GM23338 (cell line): Measurements from ENCODE around the gene DYNLRB1. TPM values are rescaled to one million over a fixed set of nuclear protein-coding genes. Genes with fewer than 3 reads are reported as not detected.

Experiments
- ATAC-seq: fragments of 200-7000 bp; cut with Tn5 transposase; 3 replicates; pipeline ENCODE4 v1.9.1; 2020
- DNase-seq: peaks from one replicate; pipeline ENCODE4 v3.0.0-alpha.2; 2015; ENCODE audit warnings: low spot score
- H2AFZ ChIP-seq: fragments of 200-600 bp; sonication (generic); 2 replicates; pipeline ENCODE4 v1.8.0; 2016; ENCODE audit warnings: antibody characterized with exemption, mild to moderate bottlenecking, moderate library complexity
- H3F3A ChIP-seq: fragments of 200-600 bp; sonication (generic); replicated peaks from 2 replicates; pipeline ENCODE4 v1.8.0; 2017; ENCODE audit warnings: antibody characterized with exemption, mixed run types, low read depth
- H3K27ac ChIP-seq: fragments of 200-600 bp; sonication (generic); 2 replicates; pipeline ENCODE4 v1.6.1; 2016; ENCODE audit warnings: low read depth
- H3K27me3 ChIP-seq: fragments of 200-600 bp; sonication (generic); 2 replicates; pipeline ENCODE4 v1.8.0; 2016; ENCODE audit warnings: mild to moderate bottlenecking, mixed run types, moderate library complexity; ENCODE audit not compliant: insufficient read depth
- H3K36me3 ChIP-seq: fragments of 200-600 bp; sonication (generic); 2 replicates; pipeline ENCODE4 v1.8.0; 2016; ENCODE audit warnings: mild to moderate bottlenecking; ENCODE audit not compliant: insufficient read depth
- H3K4me1 ChIP-seq: fragments of 200-600 bp; sonication (generic); 2 replicates; pipeline ENCODE4 v1.8.0; 2016; ENCODE audit warnings: mild to moderate bottlenecking, moderate library complexity; ENCODE audit not compliant: insufficient read depth
- H3K4me2 ChIP-seq: fragments of 200-600 bp; sonication (generic); 2 replicates; pipeline ENCODE4 v1.7.1; 2017; ENCODE audit warnings: mixed run types
- H3K4me3 ChIP-seq: fragments of 200-600 bp; sonication (generic); 2 replicates; pipeline ENCODE4 v1.6.1; 2016; ENCODE audit warnings: mixed run types
- H3K79me2 ChIP-seq: fragments of 200-600 bp; sonication (generic); replicated peaks from 2 replicates; pipeline ENCODE4 v1.8.0; 2017; ENCODE audit warnings: mild to moderate bottlenecking; ENCODE audit not compliant: insufficient read depth
- H3K9me2 ChIP-seq: fragments of 200-600 bp; sonication (generic); 2 replicates; pipeline ENCODE4 v1.8.0; 2017; ENCODE audit not compliant: insufficient read depth
- H4K20me1 ChIP-seq: fragments of 200-600 bp; sonication (generic); replicated peaks from 2 replicates; pipeline ENCODE4 v1.8.0; 2017; ENCODE audit warnings: mild to moderate bottlenecking; ENCODE audit not compliant: insufficient read depth
- H3K27ac Mint-ChIP-seq: 2 replicates; pipeline ENCODE4 v1.8.0; 2020; ENCODE audit warnings: inconsistent platforms, mild to moderate bottlenecking, moderate library complexity, mixed read lengths
- H3K27me3 Mint-ChIP-seq: 3 replicates; pipeline ENCODE4 v1.8.0; 2022; ENCODE audit warnings: low read depth, mild to moderate bottlenecking, moderate library complexity, mixed read lengths, inconsistent platforms; ENCODE audit not compliant: insufficient read depth, poor library complexity
- H3K36me3 Mint-ChIP-seq: 3 replicates; pipeline ENCODE4 v1.8.0; 2021; ENCODE audit warnings: low read depth, mild to moderate bottlenecking, inconsistent platforms, moderate library complexity, mixed read lengths
- H3K4me1 Mint-ChIP-seq: 3 replicates; pipeline ENCODE4 v1.8.0; 2020; ENCODE audit warnings: mild to moderate bottlenecking, inconsistent platforms, mixed read lengths
- H3K4me3 Mint-ChIP-seq: 3 replicates; pipeline ENCODE4 v1.8.0; 2021; ENCODE audit warnings: moderate library complexity, mild to moderate bottlenecking, inconsistent platforms, mixed read lengths
- H3K9me3 Mint-ChIP-seq: 3 replicates; pipeline ENCODE4 v1.8.0; 2020; ENCODE audit warnings: moderate library complexity, mild to moderate bottlenecking, inconsistent platforms, mixed read lengths
- CREB1 ChIP-seq: fragments of 250-450 bp; sonication (Bioruptor Pico); IDR thresholded peaks from 2 replicates; pipeline ENCODE4 v1.5.0; 2020; ENCODE audit warnings: low read depth, mild to moderate bottlenecking, moderate library complexity
- EZH2 ChIP-seq: fragments of 200-600 bp; sonication (generic); IDR thresholded peaks from one replicate; pipeline ENCODE4 v1.8.0; 2017; ENCODE audit warnings: antibody characterized with exemption, mild to moderate bottlenecking, low read depth; ENCODE audit not compliant: unreplicated experiment
- JUNB ChIP-seq: IDR thresholded peaks from one replicate; pipeline ENCODE4 v1.6.1; 2016; ENCODE audit warnings: antibody characterized with exemption; ENCODE audit not compliant: unreplicated experiment
- NANOG ChIP-seq: IDR thresholded peaks from 2 replicates; pipeline ENCODE4 v1.6.1; 2016; ENCODE audit warnings: antibody characterized with exemption, borderline replicate concordance
- POLR2AphosphoS5 ChIP-seq: IDR thresholded peaks from 2 replicates; pipeline ENCODE4 v1.6.1; 2016; ENCODE audit warnings: antibody characterized with exemption, low read depth
- STAT1 ChIP-seq: IDR thresholded peaks from one replicate; pipeline ENCODE4 v1.6.1; 2016; ENCODE audit warnings: antibody characterized with exemption; ENCODE audit not compliant: unreplicated experiment
- ZNF114 ChIP-seq: fragments of 250-450 bp; sonication (Bioruptor Pico); IDR thresholded peaks from 2 replicates; pipeline ENCODE4 v1.5.0; 2020; ENCODE audit warnings: mild to moderate bottlenecking, moderate library complexity
- ZNF331 ChIP-seq: fragments of 250-450 bp; sonication (Bioruptor Pico); IDR thresholded peaks from 2 replicates; pipeline ENCODE4 v1.5.0; 2020; ENCODE audit warnings: low read depth, mild to moderate bottlenecking, moderate library complexity
- ZNF462 ChIP-seq: fragments of 250-450 bp; sonication (Bioruptor Pico); IDR thresholded peaks from 2 replicates; pipeline ENCODE4 v1.5.0; 2020; ENCODE audit warnings: mild to moderate bottlenecking, moderate library complexity
- polyA plus RNA-seq: library from polyadenylated mRNA; unstranded; fragments of >200 nt; fragmentation: Nextera tagmentation; extraction: Ambion mirVana; gene quantifications from 2 replicates; pipeline ENCODE4 v1.2.1, GENCODE V29; 2016
- total RNA-seq: library from RNA; depleted of rRNA; stranded (reverse); fragments of >200 nt; shearing (Covaris generic); gene quantifications from 2 replicates; pipeline ENCODE4 v1.2.3, GENCODE V29; 2014

Gene DYNLRB1
- total and polyA plus RNA-seq, 2 experiments from 2014 or later, result 107 to 376 TPM

- peaks cover 4% of the 10 kb centered on the region for H3K27me3 Mint-ChIP-seq
- no peak overlapping the region for H3K27ac Mint-ChIP-seq
- Histone ChIP-seq H2AFZ (no peak overlapping the region), H3K27me3 (no peaks in the 10 kb centered on the region), H3K4me3 (no peak overlapping the region), H3K79me2 (no peaks in the 10 kb centered on the region), H3K9me2 (no peaks in the 10 kb centered on the region), H3F3A (no peaks in the 10 kb centered on the region), H3K4me2 (no peak overlapping the region), H3K4me1 (no peaks in the 10 kb centered on the region), H3K27ac (no peak overlapping the region), H4K20me1 (no peaks in the 10 kb centered on the region; the same call in 1 of the 2 replicates), H3K36me3 (no peaks in the 10 kb centered on the region; the same call in 1 of the 2 replicates)
- no peaks in the 10 kb centered on the region for H3K9me3 Mint-ChIP-seq
- peaks cover 4% of the 10 kb centered on the region for H3K36me3 Mint-ChIP-seq
- H3K4me1 Mint-ChIP-seq, result no peaks in the 10 kb centered on the region
- TF ChIP-seq STAT1, result no peak
- TF ChIP-seq POLR2AphosphoS5, result no peak
- no peak for TF ChIP-seq JUNB
- no peak overlapping the region for H3K4me3 Mint-ChIP-seq
- DNase-seq, result no peak
- no peak for ATAC-seq
These were observed 68.8 kb downstream of the DYNLRB1 start for GRCh38 chr20:34585019-34585418.

- no peak overlapping the region for H2AFZ ChIP-seq
- ATAC-seq, result no peak
- H3K4me3 Mint-ChIP-seq, result no peak overlapping the region
- no peak overlapping the region for H3K4me3 ChIP-seq
- H3K9me2 ChIP-seq, result no peaks in the 10 kb centered on the region
- no peaks in the 10 kb centered on the region for H3F3A ChIP-seq
- H3K4me1 Mint-ChIP-seq, result no peaks in the 10 kb centered on the region
- H3K9me3 Mint-ChIP-seq, result no peaks in the 10 kb centered on the region
- H4K20me1 ChIP-seq, result no peaks in the 10 kb centered on the region; the same call in 1 of the 2 replicates
- H3K4me1 ChIP-seq, result no peaks in the 10 kb centered on the region
- H3K27ac ChIP-seq, result no peak overlapping the region
- no peak overlapping the region for H3K4me2 ChIP-seq
- H3K79me2 ChIP-seq, result no peaks in the 10 kb centered on the region
- H3K27ac Mint-ChIP-seq, result no peak overlapping the region
- H3K36me3 Mint-ChIP-seq, result peaks cover 4% of the 10 kb centered on the region
- H3K27me3 Mint-ChIP-seq, result peaks cover 4% of the 10 kb centered on the region
- DNase-seq, result no peak
- no peak for TF ChIP-seq ZNF114 (CRISPR knock-in tag)
- TF ChIP-seq JUNB, result no peak
- TF ChIP-seq STAT1, result no peak
- no peak for TF ChIP-seq EZH2
- no peak for TF ChIP-seq ZNF462
- no peak for TF ChIP-seq NANOG
- no peak for TF ChIP-seq ZNF331 (CRISPR knock-in tag)
- TF ChIP-seq CREB1 (CRISPR knock-in tag), result no peak
- H3K27me3 ChIP-seq, result no peaks in the 10 kb centered on the region
- no peaks in the 10 kb centered on the region for H3K36me3 ChIP-seq
These were observed 70.4 kb downstream of the DYNLRB1 start for GRCh38 chr20:34586488-34587163.
